ENCODE measurements around the gene PDX1. TPM values are rescaled to one million over a fixed set of nuclear protein-coding genes. Genes with fewer than 3 reads are reported as not detected.

The PDX1 gene
- total and polyA plus RNA-seq, 2 of the 13 experiments (the other 11 are each of a cell fraction or from before 2014, with no cell fraction given), result 0.07 TPM; not detected in 1

DNA sequence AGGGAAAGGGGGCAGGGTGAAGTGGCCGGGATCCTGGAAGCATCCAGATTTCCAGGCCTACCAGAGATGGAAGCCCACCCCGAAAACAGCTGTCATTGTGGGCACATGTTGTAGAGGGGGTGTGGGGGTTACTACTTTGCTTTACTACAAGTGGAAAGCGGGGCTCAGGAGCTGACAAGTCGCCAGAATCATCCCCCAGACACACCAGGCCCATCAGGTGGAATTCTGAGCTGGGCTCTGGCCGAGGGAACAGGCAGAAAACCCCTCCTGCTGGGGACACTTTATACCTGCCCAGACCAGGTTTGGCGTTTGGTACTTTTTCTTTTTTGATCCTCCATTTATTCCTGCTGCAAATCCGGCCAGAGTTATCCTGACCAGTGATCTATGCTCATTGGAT, 45.5 kb downstream of the PDX1 start:
- in situ Hi-C loops (cut with HindIII; ENCODE audit: extremely low pct_ligation_motif_present, low pct_unique_long_range_greater_than_20kb), result loop anchor here (25.0 kb wide), 1 partner anchor 1003 kb away; no protein-coding TSS in a partner anchor
- CTCF ChIA-PET (ENCODE audit: low intra/inter-chr PET ratio, low total read pairs), result no interaction called here

More for the DNA sequence above, 45.5 kb downstream of the PDX1 start:
- Histone ChIP-seq H3K9me3 (ENCODE audit: low read length) (no peaks in the 10 kb centered on the region), H3K79me2 (ENCODE audit: insufficient read depth, low read length) (no peaks in the 10 kb centered on the region), H3K4me3 (replicated peaks in 1 of 3; ENCODE audit: insufficient read depth in 1 of 3, low read depth in 2 of 3, low read length in 3 of 3) (no peak overlapping the region), H3K36me3 (replicated peaks in 1 of 2; ENCODE audit: control insufficient read depth in 1 of 2, insufficient read depth in 2 of 2, low read length in 2 of 2) (no peaks in the 10 kb centered on the region), H3K4me2 (ENCODE audit: low read depth, low read length) (no peak overlapping the region), H3K27me3 (ENCODE audit: control insufficient read depth in 1 of 2, insufficient read depth in 2 of 2, low read length in 2 of 2) (peaks cover 19 to 55% of the 10 kb centered on the region in 2 experiments), H3K27ac (ENCODE audit: extremely low read length, insufficient read depth, low read length) (no peak overlapping the region), H2AFZ (ENCODE audit: low read length) (no peak overlapping the region), H4K20me1 (ENCODE audit: insufficient read depth, low read length) (no peaks in the 10 kb centered on the region), H3K4me1 (ENCODE audit: insufficient read depth, low read length) (peaks cover 52% of the 10 kb centered on the region), H3K9ac (ENCODE audit: insufficient read depth, low read depth, low read length) (no peak overlapping the region)
- FAIRE-seq, result no peak
- POLR2A ChIA-PET, result interaction anchor here (1.2 kb wide), 1 partner anchor 21 kb away, joined by 3 read pairs; no protein-coding TSS in a partner anchor
- no TSS peak for BruUV-seq (replicated peaks)
- ATAC-seq, result no peak
- DNase-seq (ENCODE audit: low spot score), result no peak
- 61% methylated on average over 6 of the region's 7 CpGs for WGBS (ENCODE audit: low lambda C conversion rate)
- intact Hi-C loops (cut with micrococcal nuclease; ENCODE audit: unreplicated experiment), result no loop called here
- TF ChIP-seq SIX1 (CRISPR knock-in tag; IDR thresholded peaks at IDR 0.05; ENCODE audit: borderline replicate concordance) (no peak), SALL2 (CRISPR knock-in tag; IDR thresholded peaks at IDR 0.05) (no peak), SIX4 (CRISPR knock-in tag; IDR thresholded peaks at IDR 0.05) (no peak), ATF1 (CRISPR knock-in tag; IDR thresholded peaks at IDR 0.05) (no peak), PAWR (CRISPR knock-in tag; IDR thresholded peaks at IDR 0.05; ENCODE audit: borderline replicate concordance) (no peak), ZEB1 (IDR thresholded peaks at IDR 0.05; ENCODE audit: insufficient replicate concordance, low read depth) (no peak)
- TF ChIP-seq, protein P1, sequence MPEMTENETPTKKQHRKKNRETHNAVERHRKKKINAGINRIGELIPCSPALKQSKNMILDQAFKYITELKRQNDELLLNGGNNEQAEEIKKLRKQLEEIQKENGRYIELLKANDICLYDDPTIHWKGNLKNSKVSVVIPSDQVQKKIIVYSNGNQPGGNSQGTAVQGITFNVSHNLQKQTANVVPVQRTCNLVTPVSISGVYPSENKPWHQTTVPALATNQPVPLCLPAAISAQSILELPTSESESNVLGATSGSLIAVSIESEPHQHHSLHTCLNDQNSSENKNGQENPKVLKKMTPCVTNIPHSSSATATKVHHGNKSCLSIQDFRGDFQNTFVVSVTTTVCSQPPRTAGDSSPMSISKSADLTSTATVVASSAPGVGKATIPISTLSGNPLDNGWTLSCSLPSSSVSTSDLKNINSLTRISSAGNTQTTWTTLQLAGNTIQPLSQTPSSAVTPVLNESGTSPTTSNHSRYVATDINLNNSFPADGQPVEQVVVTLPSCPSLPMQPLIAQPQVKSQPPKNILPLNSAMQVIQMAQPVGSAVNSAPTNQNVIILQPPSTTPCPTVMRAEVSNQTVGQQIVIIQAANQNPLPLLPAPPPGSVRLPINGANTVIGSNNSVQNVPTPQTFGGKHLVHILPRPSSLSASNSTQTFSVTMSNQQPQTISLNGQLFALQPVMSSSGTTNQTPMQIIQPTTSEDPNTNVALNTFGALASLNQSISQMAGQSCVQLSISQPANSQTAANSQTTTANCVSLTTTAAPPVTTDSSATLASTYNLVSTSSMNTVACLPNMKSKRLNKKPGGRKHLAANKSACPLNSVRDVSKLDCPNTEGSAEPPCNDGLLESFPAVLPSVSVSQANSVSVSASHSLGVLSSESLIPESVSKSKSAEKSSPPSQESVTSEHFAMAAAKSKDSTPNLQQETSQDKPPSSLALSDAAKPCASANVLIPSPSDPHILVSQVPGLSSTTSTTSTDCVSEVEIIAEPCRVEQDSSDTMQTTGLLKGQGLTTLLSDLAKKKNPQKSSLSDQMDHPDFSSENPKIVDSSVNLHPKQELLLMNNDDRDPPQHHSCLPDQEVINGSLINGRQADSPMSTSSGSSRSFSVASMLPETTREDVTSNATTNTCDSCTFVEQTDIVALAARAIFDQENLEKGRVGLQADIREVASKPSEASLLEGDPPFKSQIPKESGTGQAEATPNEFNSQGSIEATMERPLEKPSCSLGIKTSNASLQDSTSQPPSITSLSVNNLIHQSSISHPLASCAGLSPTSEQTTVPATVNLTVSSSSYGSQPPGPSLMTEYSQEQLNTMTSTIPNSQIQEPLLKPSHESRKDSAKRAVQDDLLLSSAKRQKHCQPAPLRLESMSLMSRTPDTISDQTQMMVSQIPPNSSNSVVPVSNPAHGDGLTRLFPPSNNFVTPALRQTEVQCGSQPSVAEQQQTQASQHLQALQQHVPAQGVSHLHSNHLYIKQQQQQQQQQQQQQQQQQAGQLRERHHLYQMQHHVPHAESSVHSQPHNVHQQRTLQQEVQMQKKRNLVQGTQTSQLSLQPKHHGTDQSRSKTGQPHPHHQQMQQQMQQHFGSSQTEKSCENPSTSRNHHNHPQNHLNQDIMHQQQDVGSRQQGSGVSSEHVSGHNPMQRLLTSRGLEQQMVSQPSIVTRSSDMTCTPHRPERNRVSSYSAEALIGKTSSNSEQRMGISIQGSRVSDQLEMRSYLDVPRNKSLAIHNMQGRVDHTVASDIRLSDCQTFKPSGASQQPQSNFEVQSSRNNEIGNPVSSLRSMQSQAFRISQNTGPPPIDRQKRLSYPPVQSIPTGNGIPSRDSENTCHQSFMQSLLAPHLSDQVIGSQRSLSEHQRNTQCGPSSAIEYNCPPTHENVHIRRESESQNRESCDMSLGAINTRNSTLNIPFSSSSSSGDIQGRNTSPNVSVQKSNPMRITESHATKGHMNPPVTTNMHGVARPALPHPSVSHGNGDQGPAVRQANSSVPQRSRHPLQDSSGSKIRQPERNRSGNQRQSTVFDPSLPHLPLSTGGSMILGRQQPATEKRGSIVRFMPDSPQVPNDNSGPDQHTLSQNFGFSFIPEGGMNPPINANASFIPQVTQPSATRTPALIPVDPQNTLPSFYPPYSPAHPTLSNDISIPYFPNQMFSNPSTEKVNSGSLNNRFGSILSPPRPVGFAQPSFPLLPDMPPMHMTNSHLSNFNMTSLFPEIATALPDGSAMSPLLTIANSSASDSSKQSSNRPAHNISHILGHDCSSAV (CRISPR knock-in tag; IDR thresholded peaks at IDR 0.05; ENCODE audit: borderline replicate concordance), result no peak
